Measurements from ENCODE around the gene DNHD1. TPM values are rescaled to one million over a fixed set of nuclear protein-coding genes. Genes with fewer than 3 reads are reported as not detected.

DNHD1 gene
- total and polyA plus RNA-seq, 2 of the 13 experiments (the other 11 are each of a cell fraction or from before 2014, with no cell fraction given), result 2.7 to 9.3 TPM

GRCh38 chr11:6603287-6604080 lies 106.4 kb downstream of the DNHD1 start, which contains the start of the genes ILK and RRP8 (continued):
- TF ChIP-seq NKX3-1 (CRISPR knock-in tag; IDR thresholded peaks at IDR 0.05) (peak; percentile 53; the same call in 1 of the 2 replicates), PBX2 (CRISPR knock-in tag; IDR thresholded peaks at IDR 0.05) (no peak), ZNF276 (CRISPR knock-in tag; IDR thresholded peaks at IDR 0.05; ENCODE audit: low read depth) (0 out of 2 replicates have a peak, but pooled peaks have one; percentile 33), ATF2 (CRISPR knock-in tag; IDR thresholded peaks at IDR 0.05) (peak; percentile 93), ZBTB38 (CRISPR knock-in tag; IDR thresholded peaks at IDR 0.05) (peak; percentile 86), ZNF644 (CRISPR knock-in tag; IDR thresholded peaks at IDR 0.05; ENCODE audit: low read depth) (no peak), KMT2A (CRISPR knock-in tag; IDR thresholded peaks at IDR 0.05) (peak; percentile 95), HIVEP1 (CRISPR knock-in tag; IDR thresholded peaks at IDR 0.05) (peak; percentile 77; the same call in 1 of the 2 replicates), GPBP1L1 (CRISPR knock-in tag; IDR thresholded peaks at IDR 0.05) (no peak), RAD51 (IDR thresholded peaks at IDR 0.05; ENCODE audit: borderline replicate concordance) (no peak), SRSF1 (optimal IDR thresholded peaks at IDR 0.05; ENCODE audit: low read depth, low read length) (no peak), ELF3 (CRISPR knock-in tag; IDR thresholded peaks at IDR 0.05) (peak; percentile 98), ZNF841 (CRISPR knock-in tag; IDR thresholded peaks at IDR 0.05; ENCODE audit: borderline replicate concordance) (no peak), ZNF275 (CRISPR knock-in tag; IDR thresholded peaks at IDR 0.05; ENCODE audit: borderline replicate concordance) (no peak), TFE3 (CRISPR knock-in tag; IDR thresholded peaks at IDR 0.05) (peak; percentile 77), PRPF4 (IDR thresholded peaks at IDR 0.05; ENCODE audit: low read depth, low read length, poor library complexity, severe bottlenecking) (no peak), TEAD3 (CRISPR knock-in tag; optimal IDR thresholded peaks at IDR 0.05; ENCODE audit: borderline replicate concordance) (peak; percentile 63), FOXO1 (CRISPR knock-in tag; IDR thresholded peaks at IDR 0.05) (peak; percentile 70)

Measured in HepG2 (cell line).